ENCODE measurements around the gene ARGLU1.
A peak's percentile ranks its signal among the peaks of the same experiment; 100 is the strongest.

The ARGLU1 gene

DNA sequence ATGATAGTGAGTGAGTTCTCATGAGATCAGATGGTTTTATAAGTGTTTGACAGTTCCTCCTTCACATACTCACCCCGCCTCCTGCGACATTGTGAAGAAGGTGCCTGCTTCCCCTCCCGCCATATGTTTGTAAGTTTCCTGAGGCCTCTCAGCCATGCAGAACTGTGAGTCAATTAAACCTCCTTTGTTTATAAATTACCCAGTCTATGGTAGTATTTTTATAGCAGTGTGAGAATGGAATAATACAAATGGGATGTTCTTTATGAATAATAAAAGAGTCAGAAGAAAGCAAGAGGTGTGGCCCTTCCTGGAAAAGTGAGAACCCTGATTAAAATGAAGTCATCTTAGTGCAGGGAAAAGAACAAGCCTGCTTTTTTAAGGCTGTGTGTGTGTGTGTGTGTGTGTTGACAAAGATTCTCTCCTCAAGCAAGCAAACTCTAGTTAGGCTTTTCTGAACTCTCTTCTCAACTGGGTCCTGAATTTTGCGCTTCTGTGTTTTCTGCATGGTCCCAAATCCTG lies 18.8 kb upstream of the ARGLU1 start:
- DNase-seq: no peak

DNA sequence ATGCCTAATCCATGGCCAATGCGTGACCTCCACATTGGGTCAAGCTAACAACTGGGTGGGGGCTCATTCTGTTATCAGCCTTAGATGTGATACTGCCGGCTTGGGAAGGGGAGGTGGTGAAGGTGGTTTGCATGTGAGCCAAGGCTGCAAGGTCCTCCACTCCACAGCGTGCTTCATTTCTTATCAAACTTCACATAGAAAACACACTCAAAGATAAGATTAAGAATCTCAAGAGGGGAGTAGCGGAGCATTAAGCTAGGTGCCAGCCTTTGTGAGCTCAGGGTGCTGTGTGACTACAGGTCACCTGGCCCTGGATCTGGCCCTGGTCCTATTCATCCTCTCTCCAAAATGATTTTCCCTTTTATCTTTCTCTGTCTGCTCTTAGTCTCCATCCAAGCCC lies 13.3 kb upstream of the ARGLU1 start:
- no peak for DNase-seq

GRCh38 chr13:106575896-106576295 lies 8.0 kb upstream of the ARGLU1 start:
- DNase-seq: no peak

DNA sequence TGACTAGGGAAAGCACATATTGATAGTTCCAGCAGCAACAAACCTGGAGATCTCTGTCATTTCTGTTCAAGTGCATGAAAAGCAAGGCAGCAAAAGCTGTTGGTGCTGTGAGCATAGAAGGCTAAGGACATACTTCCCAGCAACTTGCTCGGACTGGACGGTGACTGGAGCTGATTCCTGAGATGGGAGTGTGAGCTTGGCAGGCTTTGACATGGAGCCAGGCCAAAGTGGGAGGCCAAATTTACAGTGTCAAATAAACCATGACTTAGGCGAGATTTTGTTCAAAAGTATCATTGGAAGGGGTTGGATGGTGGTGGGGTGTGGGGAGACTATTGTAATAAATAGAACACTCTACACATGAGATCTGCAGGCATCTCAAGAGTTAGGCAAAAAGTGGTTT lies 5.9 kb upstream of the ARGLU1 start:
- DNase-seq: no peak

GRCh38 chr13:106573284-106573846 lies 5.4 kb upstream of the ARGLU1 start:
- DNase-seq: no peak

- DNase-seq: no peak
These were observed 2.4 kb upstream of the ARGLU1 start for GRCh38 chr13:106570299-106570852.

GRCh38 chr13:106569233-106570095 lies 1.5 kb upstream of the ARGLU1 start:
- DNase-seq: no peak

DNA sequence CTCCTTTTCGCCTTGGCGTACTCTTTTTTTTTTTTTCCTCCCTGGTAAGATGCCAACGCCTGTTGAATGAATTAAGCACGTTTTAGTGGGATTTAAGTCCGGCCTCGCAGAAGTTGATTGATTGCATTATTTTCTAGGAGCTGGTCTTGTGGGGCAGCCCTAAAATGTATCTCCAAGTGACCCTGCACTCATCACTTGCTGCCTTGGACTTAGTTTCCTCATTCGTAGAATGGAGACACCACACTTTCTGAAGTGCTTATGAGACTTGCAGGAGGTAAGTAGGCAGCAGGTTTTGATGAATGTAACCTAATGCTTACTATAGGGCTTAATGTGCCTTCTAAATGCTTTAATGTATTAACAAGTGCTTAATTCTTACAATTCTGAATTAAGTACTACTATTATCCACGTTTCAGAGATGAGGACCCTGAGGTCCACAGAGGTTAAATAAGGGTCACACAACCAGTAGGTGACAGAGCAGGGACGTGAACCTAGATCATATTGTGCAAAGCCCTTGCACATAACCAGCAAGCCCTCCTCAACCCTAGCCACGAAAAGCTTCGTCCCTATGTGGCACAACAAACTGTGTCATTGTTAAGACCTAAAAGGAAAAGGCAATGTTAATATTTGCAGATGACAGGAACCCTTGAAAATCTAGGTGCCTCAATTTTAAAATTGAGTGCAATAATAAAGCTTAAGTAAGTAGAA lies 514 bp upstream of the ARGLU1 start:
- DNase-seq: no peak

GRCh38 chr13:106566641-106567473 lies 1.1 kb downstream of the ARGLU1 start:
- DNase-seq: peak; percentile 22

- no peak for DNase-seq
These were observed 2.7 kb downstream of the ARGLU1 start for GRCh38 chr13:106565127-106565775.

- no peak for DNase-seq
These were observed 5.6 kb downstream of the ARGLU1 start for GRCh38 chr13:106562301-106562700.

GRCh38 chr13:106561551-106562170 lies 6.3 kb downstream of the ARGLU1 start:
- DNase-seq: no peak

- no peak for DNase-seq
These were observed 7.1 kb downstream of the ARGLU1 start for GRCh38 chr13:106560821-106561220.

DNA sequence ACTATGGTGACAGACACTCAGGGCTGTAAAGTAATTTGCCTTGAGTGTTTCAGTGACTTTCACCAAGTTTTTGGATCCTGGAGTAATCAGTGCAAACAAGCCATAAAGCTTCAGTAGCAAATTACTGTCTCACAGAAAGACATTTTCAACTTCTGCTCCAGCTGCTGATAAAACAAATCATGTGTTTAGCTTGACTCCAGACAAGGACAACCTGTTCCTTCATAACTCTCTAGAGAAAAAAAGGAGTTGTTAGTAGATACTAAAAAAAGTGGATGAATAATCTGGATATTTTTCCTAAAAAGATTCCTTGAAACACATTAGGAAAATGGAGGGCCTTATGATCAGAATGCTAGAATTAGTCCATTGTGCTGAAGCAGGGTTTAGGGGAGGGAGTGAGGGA lies 9.4 kb downstream of the ARGLU1 start:
- no peak for DNase-seq

- DNase-seq: no peak
These were observed 12.2 kb downstream of the ARGLU1 start for GRCh38 chr13:106555631-106556328.

DNA sequence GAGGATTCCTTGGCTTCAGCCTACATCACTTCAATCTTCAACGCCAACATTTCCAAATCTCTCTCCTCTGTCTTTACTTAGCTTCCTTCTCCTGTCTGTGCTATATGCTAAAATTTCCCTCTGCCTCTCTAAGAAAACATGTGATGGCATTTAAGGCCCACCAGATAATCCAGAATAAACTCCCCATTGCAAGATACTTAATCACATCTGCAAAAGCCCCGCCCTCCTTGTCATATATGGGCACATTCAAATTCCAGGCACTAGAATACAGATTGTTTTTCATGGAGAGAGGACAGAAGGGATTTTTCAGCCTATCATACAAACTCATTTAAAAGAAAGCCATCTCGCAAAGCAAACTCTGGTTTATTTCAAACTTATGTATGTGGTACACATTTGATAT lies 16.2 kb downstream of the ARGLU1 start:
- DNase-seq: no peak

GRCh38 chr13:106551350-106551749 lies 16.6 kb downstream of the ARGLU1 start:
- DNase-seq: no peak

GRCh38 chr13:106550570-106551135 lies 17.3 kb downstream of the ARGLU1 start:
- DNase-seq: no peak

DNA sequence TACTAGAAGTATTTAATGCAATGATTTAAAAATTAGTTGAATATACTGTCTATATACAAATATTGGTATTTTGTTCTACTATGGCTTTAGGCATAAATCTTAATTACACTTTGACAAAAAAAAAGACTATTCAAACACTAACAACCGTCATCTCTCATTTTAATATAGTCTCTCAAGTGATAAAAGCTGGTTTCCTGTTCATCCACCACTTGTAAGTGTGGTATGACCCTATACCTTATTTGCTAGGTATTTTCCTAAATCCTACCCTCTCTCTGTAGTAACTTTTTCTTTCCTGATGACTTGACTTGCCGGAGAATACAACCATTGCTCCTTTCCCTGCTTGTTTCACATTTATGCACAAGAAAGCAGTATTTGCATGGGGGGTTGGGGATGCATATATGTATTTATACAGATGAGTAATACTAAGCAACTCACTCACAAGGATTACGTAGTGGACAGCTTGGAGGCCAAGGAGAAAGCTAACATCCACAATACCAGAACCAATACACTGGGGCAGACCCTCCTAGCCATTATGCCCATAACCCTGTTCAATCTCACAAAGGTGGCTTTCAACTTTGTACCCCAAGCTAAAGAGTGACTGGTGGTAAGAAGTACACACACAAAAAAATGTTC lies 19.8 kb downstream of the ARGLU1 start:
- no peak for DNase-seq

- DNase-seq: no peak
These were observed 26.1 kb downstream of the ARGLU1 start for GRCh38 chr13:106541826-106542225.

Data from amniotic stem cell (primary cell).